AG09309 (cell line): Measurements from ENCODE around the gene LRRN3.

Experiments used
- DNase-seq: peaks from one replicate; pipeline ENCODE4 v3.0.0-alpha.2; 2010; ENCODE audit warnings: low read depth
- H3K4me3 ChIP-seq: 2 replicates; pipeline ENCODE4 v1.5.1; 2011; ENCODE audit warnings: mild to moderate bottlenecking, low read depth, low read length, moderate library complexity; ENCODE audit not compliant: control insufficient read depth
- TF ChIP-seq, protein P1 (sequence below): IDR thresholded peaks from 2 replicates; pipeline ENCODE4 v1.5.1; 2011; ENCODE audit warnings: mild to moderate bottlenecking, low read depth, low read length, inconsistent platforms; ENCODE audit not compliant: insufficient read depth, control insufficient read depth; ENCODE audit errors: missing control alignments

Gene LRRN3

DNA sequence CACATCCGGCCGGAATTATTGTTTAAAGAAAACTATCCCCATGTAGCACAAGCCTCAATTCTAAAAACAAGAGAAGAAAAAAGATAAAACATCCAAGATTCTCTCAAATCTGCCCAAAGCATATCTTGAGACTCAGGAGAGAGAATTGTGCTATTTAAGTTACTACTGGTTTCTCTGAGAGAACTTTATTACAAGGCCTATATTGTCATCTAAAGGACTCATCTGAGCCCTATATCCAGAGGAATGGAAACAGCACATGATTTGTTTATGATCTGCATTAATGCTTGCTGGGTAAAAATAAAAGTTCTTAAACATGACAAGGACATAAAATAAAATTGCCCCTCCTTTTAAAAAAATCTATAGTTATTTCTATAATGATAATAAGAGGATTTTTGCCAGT lies 25.0 kb downstream of the LRRN3 start:
- TF ChIP-seq, protein P1, sequence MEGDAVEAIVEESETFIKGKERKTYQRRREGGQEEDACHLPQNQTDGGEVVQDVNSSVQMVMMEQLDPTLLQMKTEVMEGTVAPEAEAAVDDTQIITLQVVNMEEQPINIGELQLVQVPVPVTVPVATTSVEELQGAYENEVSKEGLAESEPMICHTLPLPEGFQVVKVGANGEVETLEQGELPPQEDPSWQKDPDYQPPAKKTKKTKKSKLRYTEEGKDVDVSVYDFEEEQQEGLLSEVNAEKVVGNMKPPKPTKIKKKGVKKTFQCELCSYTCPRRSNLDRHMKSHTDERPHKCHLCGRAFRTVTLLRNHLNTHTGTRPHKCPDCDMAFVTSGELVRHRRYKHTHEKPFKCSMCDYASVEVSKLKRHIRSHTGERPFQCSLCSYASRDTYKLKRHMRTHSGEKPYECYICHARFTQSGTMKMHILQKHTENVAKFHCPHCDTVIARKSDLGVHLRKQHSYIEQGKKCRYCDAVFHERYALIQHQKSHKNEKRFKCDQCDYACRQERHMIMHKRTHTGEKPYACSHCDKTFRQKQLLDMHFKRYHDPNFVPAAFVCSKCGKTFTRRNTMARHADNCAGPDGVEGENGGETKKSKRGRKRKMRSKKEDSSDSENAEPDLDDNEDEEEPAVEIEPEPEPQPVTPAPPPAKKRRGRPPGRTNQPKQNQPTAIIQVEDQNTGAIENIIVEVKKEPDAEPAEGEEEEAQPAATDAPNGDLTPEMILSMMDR = no peak
- no peak for DNase-seq
- H3K4me3 ChIP-seq = no peak overlapping the region

DNA sequence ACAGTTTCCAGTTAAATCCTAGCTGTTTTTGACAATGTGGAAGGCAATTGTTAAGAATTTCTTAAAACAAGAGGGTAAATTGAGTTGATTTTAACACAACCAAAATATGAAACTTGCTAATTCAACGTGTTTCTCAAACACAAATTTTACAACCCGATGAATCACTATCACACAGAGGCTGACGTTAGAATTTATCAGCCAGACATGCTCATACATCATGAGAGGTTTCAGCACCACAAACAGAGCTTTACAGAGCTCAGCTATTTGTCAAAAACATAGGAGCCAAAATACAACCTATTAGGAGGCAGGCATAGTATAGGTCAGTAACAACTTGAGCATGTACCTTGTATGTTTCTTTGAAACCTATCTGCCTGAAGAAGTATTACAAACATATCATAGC lies 36.1 kb downstream of the LRRN3 start:
- no peak overlapping the region for H3K4me3 ChIP-seq
- DNase-seq = no peak
- TF ChIP-seq, protein P1 = no peak

DNA sequence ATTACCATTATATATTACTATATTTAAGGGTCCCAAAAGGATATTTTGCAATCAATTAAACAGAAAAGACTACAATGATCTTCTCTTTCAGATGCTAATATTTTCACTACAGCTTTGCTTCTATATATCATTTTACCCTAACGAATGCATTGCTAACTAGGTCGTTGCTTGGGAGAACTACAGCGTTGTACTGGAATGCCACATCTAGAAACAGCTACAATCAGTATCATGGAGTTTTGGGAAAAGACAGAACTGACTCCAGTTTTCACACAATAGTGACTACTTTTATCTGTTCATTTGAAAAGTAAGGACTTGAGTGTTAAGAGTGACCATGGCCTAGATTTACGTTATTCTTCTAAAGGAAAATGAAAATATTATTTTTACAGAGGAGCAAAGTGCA lies 38.5 kb downstream of the LRRN3 start:
- no peak overlapping the region for H3K4me3 ChIP-seq
- DNase-seq = no peak
- TF ChIP-seq, protein P1 = no peak

DNA sequence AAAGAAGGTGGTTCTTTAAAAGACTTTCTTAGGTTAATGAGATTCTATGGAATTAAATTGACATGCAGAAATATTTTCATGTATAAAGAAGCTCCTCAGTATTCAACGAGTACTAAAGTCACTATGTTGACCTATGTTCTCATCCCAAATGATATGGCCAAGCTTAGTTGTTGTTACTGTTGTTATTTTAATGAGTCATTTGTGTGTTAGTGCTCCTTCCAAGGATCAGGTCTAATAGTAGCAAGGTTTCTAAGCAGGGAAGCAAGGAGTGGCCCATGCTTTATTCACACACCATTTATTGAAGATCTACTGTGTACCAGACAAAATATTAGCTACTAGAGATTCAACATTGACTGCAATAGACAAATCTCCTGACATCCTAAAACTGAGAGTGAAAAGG lies 41.9 kb downstream of the LRRN3 start:
- TF ChIP-seq, protein P1 = no peak
- H3K4me3 ChIP-seq = no peak overlapping the region
- no peak for DNase-seq

DNA sequence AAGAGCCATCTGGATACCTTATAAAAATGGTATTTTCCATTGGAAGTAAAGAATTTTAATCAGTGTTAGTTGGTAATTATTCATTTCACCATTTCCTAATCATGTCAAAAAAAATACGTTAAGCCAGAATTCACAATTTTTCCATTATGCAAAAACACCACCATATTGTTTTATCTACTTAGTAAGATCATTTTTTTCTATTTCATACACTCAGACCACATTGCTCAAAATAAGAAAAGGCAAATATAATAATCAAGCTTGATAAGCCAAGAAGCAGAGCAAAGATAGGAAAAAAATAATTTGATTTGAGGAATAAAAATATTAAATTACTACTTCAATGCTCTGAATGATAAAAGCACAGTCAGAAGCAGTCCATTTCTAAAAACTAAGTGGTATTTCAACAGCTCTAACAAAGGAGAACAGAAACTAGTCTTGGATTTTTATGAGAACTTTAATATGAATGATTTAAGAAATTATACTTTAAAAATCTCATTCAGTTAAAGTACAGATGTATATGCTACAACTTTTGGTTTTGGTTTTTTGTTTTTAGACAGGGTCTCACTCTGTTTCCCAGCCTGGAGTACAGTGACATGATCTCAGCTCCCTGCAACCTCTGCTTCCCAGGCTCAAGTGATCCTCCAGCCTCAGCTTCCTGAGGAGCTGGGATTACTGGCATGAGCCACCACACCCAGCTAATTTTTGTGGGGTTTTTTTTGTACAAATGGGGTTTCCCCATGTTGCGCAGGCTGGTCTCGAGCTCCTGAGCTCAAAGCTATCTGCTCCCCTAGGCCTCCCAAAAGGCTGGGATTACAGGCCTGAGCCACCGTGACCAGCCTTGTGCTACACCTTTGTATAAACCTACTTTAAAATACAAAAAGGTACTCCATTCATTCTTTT lies 46.6 kb downstream of the LRRN3 start:
- no peak for DNase-seq
- H3K4me3 ChIP-seq = no peak overlapping the region
- TF ChIP-seq, protein P1 = no peak

DNA sequence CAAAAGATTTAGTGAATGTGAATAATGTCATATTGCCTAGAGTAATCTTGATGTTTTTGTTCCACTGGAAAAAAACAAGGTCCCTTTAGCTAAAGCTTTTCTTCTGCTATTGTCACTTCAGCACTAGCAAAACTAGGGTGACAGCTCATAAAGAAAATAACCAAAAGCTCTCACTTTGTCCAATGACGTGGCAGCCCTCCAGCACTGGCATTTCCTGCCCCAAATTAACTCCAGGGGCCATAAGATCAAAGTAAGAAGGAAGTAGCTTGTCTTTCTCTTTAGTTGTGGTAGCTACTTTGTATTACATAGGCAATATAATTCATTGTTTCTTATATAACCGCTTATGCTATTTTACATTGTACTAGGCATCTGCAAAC lies 47.3 kb downstream of the LRRN3 start:
- TF ChIP-seq, protein P1 = no peak
- no peak for DNase-seq
- H3K4me3 ChIP-seq = no peak overlapping the region
